ENCODE results near the gene PHF1. TPM values are rescaled to one million over a fixed set of nuclear protein-coding genes. Genes with fewer than 3 reads are reported as not detected.

The PHF1 gene
- total and polyA plus RNA-seq, 4 experiments from 2014 or later = 61.2 to 220 (median 151) TPM

Small RNAs within 50 kb of the gene (microRNA-seq; reads per million reads assigned to microRNA genes)
- gene MIR5004 (ENCODE audit: borderline microRNAs expressed, borderline number of aligned reads, borderline replicate concordance) = not detected

Other genes with a start within 250 kb of the PHF1 start
- 1 to 10 TPM; 1.2 to 1.6 TPM for gene COL11A2, start 218.5 kb upstream of the PHF1 start, total RNA-seq
- gene COL11A2, start 218.5 kb upstream of the PHF1 start, polyA plus RNA-seq = under 1 TPM; 0.40 to 0.49 TPM
- 10 to 100 TPM; 89.2 to 94.3 TPM for gene RXRB, start 210.3 kb upstream of the PHF1 start, total RNA-seq
- gene RXRB, start 210.3 kb upstream of the PHF1 start, polyA plus RNA-seq = 10 to 100 TPM in 1 of 2 donors, 1 to 10 TPM in 1; 5.6 to 11.5 TPM
- gene SLC39A7, start 210.1 kb upstream of the PHF1 start, total RNA-seq = 10 to 100 TPM; 40.8 to 40.9 TPM
- 10 to 100 TPM; 22.9 to 23.1 TPM for gene SLC39A7, start 210.1 kb upstream of the PHF1 start, polyA plus RNA-seq
- 10 to 100 TPM; 20.2 to 22.3 TPM for gene HSD17B8, start 206.4 kb upstream of the PHF1 start, total RNA-seq
- gene HSD17B8, start 206.4 kb upstream of the PHF1 start, polyA plus RNA-seq = 10 to 100 TPM; 57.4 to 77.3 TPM
- gene RING1, start 202.5 kb upstream of the PHF1 start, total RNA-seq = 10 to 100 TPM; 36.8 to 38.4 TPM
- gene RING1, start 202.5 kb upstream of the PHF1 start, polyA plus RNA-seq = 1 to 10 TPM; 3.4 to 7.8 TPM
- gene VPS52, start 139.1 kb upstream of the PHF1 start, total RNA-seq = 10 to 100 TPM; 89.4 to 95.7 TPM
- 10 to 100 TPM; 13.4 to 18.6 TPM for gene VPS52, start 139.1 kb upstream of the PHF1 start, polyA plus RNA-seq
- 1,000 to 10,000 TPM; 3,264 to 3,439 TPM for gene RPS18, start 138.9 kb upstream of the PHF1 start, total RNA-seq
- gene RPS18, start 138.9 kb upstream of the PHF1 start, polyA plus RNA-seq = 1,000 to 10,000 TPM; 8,832 to 8,968 TPM
- gene B3GALT4, start 133.9 kb upstream of the PHF1 start, total RNA-seq = 10 to 100 TPM; 43.3 to 46.7 TPM
- 10 to 100 TPM; 22.2 to 30.5 TPM for gene B3GALT4, start 133.9 kb upstream of the PHF1 start, polyA plus RNA-seq
- 10 to 100 TPM; 60.8 to 66.1 TPM for gene WDR46, start 121.8 kb upstream of the PHF1 start, total RNA-seq
- gene WDR46, start 121.8 kb upstream of the PHF1 start, polyA plus RNA-seq = 10 to 100 TPM; 65.8 to 88.9 TPM
- gene PFDN6, start 121.4 kb upstream of the PHF1 start, total RNA-seq = 10 to 100 TPM; 43.6 to 45.5 TPM
- 10 to 100 TPM; 33.1 to 36.7 TPM for gene PFDN6, start 121.4 kb upstream of the PHF1 start, polyA plus RNA-seq
- gene RGL2, start 112.1 kb upstream of the PHF1 start, total RNA-seq = 10 to 100 TPM; 66.8 to 67.9 TPM
- gene RGL2, start 112.1 kb upstream of the PHF1 start, polyA plus RNA-seq = 10 to 100 TPM in 1 of 2 donors, 1 to 10 TPM in 1; 10.0 to 12.5 TPM
- 100 to 1,000 TPM; 240 to 248 TPM for gene TAPBP, start 96.9 kb upstream of the PHF1 start, total RNA-seq
- 100 to 1,000 TPM; 277 to 370 TPM for gene TAPBP, start 96.9 kb upstream of the PHF1 start, polyA plus RNA-seq
- 10 to 100 TPM; 28.6 to 28.7 TPM for gene ZBTB22, start 93.3 kb upstream of the PHF1 start, total RNA-seq
- gene ZBTB22, start 93.3 kb upstream of the PHF1 start, polyA plus RNA-seq = 10 to 100 TPM; 15.3 to 18.4 TPM
- gene DAXX, start 88.1 kb upstream of the PHF1 start, total RNA-seq = 10 to 100 TPM; 76.4 to 84.7 TPM
- 100 to 1,000 TPM in 1 of 2 donors, 10 to 100 TPM in 1; 73.1 to 125 TPM for gene DAXX, start 88.1 kb upstream of the PHF1 start, polyA plus RNA-seq
- gene KIFC1, start 19.2 kb upstream of the PHF1 start, total RNA-seq = under 1 TPM; 0.61 to 0.69 TPM
- gene KIFC1, start 19.2 kb upstream of the PHF1 start, polyA plus RNA-seq = under 1 TPM in 1 of 2 donors, not detected in 1; 0.54 TPM
- gene CUTA, start 7.1 kb downstream of the PHF1 start, total RNA-seq = 100 to 1,000 TPM; 210 to 217 TPM
- 100 to 1,000 TPM; 371 to 407 TPM for gene CUTA, start 7.1 kb downstream of the PHF1 start, polyA plus RNA-seq
- gene SYNGAP1, start 9.1 kb downstream of the PHF1 start, total RNA-seq = 10 to 100 TPM; 47.8 to 48.0 TPM
- 1 to 10 TPM in 1 of 2 donors, not detected in 1; 1.9 TPM for gene SYNGAP1, start 9.1 kb downstream of the PHF1 start, polyA plus RNA-seq
- gene ZBTB9, start 43.6 kb downstream of the PHF1 start, total RNA-seq = 10 to 100 TPM; 12.1 to 12.8 TPM
- gene ZBTB9, start 43.6 kb downstream of the PHF1 start, polyA plus RNA-seq = 10 to 100 TPM in 1 of 2 donors, 1 to 10 TPM in 1; 5.7 to 11.5 TPM
- 10 to 100 TPM; 26.2 to 27.2 TPM for gene BAK1, start 169.3 kb downstream of the PHF1 start, total RNA-seq
- gene BAK1, start 169.3 kb downstream of the PHF1 start, polyA plus RNA-seq = 10 to 100 TPM; 28.1 to 41.6 TPM
- 10 to 100 TPM; 71.2 to 72.4 TPM for gene ITPR3, start 210.3 kb downstream of the PHF1 start, total RNA-seq
- 1 to 10 TPM in 1 of 2 donors, under 1 TPM in 1; 0.55 to 8.1 TPM for gene ITPR3, start 210.3 kb downstream of the PHF1 start, polyA plus RNA-seq